Subcutaneous abdominal adipose tissue (tissue), 5 donors: ENCODE data around the gene B3GNT8.
"Not testable (repeated sequence)": the region's sequence is repeated elsewhere in the genome, so short reads cannot be mapped to it uniquely, and the experiment has no call there.

ENCODE experiments used
- H3K27ac ChIP-seq: one replicate; pipeline ENCODE4 v1.7.0; 2013; ENCODE audit warnings: low read depth, mild to moderate bottlenecking, inconsistent platforms, low read length, moderate library complexity
- H3K27me3 ChIP-seq, 5 donors: one replicate each; pipeline ENCODE4 v1.7.0; 2013; ENCODE audit warnings: low read length in 5 of 5, inconsistent platforms in 1 of 5; ENCODE audit not compliant: control insufficient read depth in 5 of 5, insufficient read depth in 4 of 5
- H3K36me3 ChIP-seq, 5 donors: one replicate each; pipeline ENCODE4 v1.7.0; 2013; ENCODE audit warnings: low read length in 5 of 5; ENCODE audit not compliant: control insufficient read depth in 5 of 5, insufficient read depth in 5 of 5
- H3K4me1 ChIP-seq, 5 donors: one replicate each; pipeline ENCODE4 v1.7.0; 2013; ENCODE audit warnings: low read length in 5 of 5, mild to moderate bottlenecking in 3 of 5, moderate library complexity in 1 of 5; ENCODE audit not compliant: control insufficient read depth in 5 of 5, insufficient read depth in 5 of 5
- H3K4me3 ChIP-seq, 5 donors: one replicate each; pipeline ENCODE4 v1.7.0; 2013; ENCODE audit warnings: low read length in 5 of 5, low read depth in 1 of 5
- H3K9ac ChIP-seq, 5 donors: one replicate each; pipeline ENCODE4 v1.7.0; 2013; ENCODE audit warnings: low read length in 5 of 5, mild to moderate bottlenecking in 4 of 5, moderate library complexity in 3 of 5
- H3K9me3 ChIP-seq, 5 donors: one replicate each; pipeline ENCODE4 v1.7.0; 2013; ENCODE audit warnings: low read length in 5 of 5; ENCODE audit not compliant: control insufficient read depth in 5 of 5
- donor health status: healthy.
- donor health status: healthy.
- donor health status: healthy.
- donor health status: healthy.
- donor health status: healthy.

Gene B3GNT8

GRCh38 chr19:41397086-41398049 is 29.8 kb downstream of the B3GNT8 start, which contains the start of the genes BCKDHA and EXOSC5:
Gene BCKDHA, plus strand, starts transcription at chr19:41397818. Its CDS starts 10 bp downstream, at chr19:41397828.
Gene EXOSC5, minus strand, starts transcription at chr19:41397359. Its CDS starts 31 bp downstream, at chr19:41397328.
- Histone ChIP-seq H3K27me3 (no peaks in the 10 kb centered on the region), H3K27ac (peak within 1 kb of the TSS; percentile 97), H3K4me1 (peaks cover 9 to 37% (median 28%) of the 10 kb centered on the region in 5 donors)

DNA sequence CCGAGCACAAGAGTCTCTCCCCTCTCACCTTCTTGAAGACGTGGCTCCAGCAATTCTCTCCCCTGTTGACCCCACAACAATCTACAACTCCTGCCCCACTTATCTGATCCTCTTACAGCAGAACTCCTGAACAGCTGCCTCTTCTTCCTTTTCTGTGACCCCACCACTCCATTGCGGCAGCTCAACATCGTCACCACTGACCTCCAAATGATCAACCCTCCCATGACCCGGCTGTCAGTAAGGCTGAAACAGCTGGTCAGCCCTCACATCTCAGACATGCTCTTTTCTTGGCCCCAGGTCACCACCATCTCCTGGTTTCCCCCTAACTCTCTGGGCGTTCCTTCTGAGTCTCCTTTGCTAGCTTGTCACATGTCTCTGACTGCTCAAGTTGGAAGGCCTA is 31.8 kb downstream of the B3GNT8 start:
- peaks cover 9 to 29% (median 25%) of the 10 kb centered on the region in 5 donors for H3K4me1 ChIP-seq
- no peaks in the 10 kb centered on the region for H3K27me3 ChIP-seq
- H3K36me3 ChIP-seq, result peaks cover 0 to 18% (median 16%) of the 10 kb centered on the region in 5 donors
- H3K9ac ChIP-seq, result no peak overlapping the region
- no peak overlapping the region for H3K27ac ChIP-seq
- no peak overlapping the region for H3K4me3 ChIP-seq
- H3K9me3 ChIP-seq, result no peaks in the 10 kb centered on the region

More at GRCh38 chr19:41397086-41398049, 29.8 kb downstream of the B3GNT8 start, which contains the start of the genes BCKDHA and EXOSC5:
- Histone ChIP-seq H3K36me3 (peaks cover 0 to 7% (median 0%) of the 10 kb centered on the region in 5 donors), H3K9ac (peak within 1 kb of the TSS; percentile 16 to 97 (median 92)), H3K9me3 (no peaks in the 10 kb centered on the region), H3K4me3 (peak within 1 kb of the TSS; percentile 90 to 99 (median 95))

DNA sequence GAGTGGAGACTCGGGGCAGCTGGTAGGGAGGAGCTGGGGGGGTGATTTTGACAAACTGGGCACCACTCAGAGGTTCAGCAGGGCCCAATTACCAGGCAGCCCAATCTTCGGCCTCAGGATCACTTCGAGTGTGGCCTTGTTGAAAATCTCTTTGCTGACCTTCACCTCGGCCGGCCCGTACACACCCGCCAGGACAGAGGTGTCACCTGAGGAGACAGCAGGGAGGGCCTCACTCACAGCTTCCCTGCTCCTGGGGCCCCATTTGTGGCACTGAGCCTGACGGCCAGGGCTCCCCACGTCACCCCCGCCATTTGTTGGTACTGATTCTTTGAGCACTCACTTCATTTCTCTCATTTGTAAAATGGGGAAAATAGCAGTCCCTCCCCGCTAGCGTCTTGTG is 34.4 kb downstream of the B3GNT8 start:
- no peak overlapping the region for H3K9ac ChIP-seq
- no peak overlapping the region for H3K27ac ChIP-seq
- H3K4me3 ChIP-seq, result no peak overlapping the region
- H3K36me3 ChIP-seq, result peaks cover 0 to 36% (median 29%) of the 10 kb centered on the region in 5 donors
- H3K27me3 ChIP-seq, result no peaks in the 10 kb centered on the region
- H3K9me3 ChIP-seq, result no peaks in the 10 kb centered on the region
- H3K4me1 ChIP-seq, result peaks cover 3 to 13% (median 9%) of the 10 kb centered on the region in 5 donors

DNA sequence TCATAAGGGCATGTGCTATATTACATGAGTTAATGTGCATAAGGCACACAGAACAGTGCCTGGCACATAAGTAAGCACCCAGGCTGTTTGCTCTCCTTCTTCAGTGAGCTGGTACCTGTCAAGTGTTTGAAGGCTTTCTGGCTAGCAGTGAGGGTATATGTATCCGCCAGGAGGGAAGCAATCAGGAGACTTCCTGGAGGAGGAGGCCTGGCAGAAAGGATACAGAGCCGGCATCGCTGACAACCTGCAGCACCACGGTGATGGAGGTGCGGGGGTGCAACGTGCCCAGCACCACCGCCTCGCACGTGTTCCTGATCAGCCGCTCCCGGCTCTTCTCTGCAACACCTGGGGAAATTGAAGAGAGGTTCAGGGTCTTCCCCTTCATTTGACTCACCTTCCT is 35.6 kb downstream of the B3GNT8 start:
- H3K9ac ChIP-seq, result no peak overlapping the region
- peaks cover 0 to 46% (median 38%) of the 10 kb centered on the region in 5 donors for H3K36me3 ChIP-seq
- no peaks in the 10 kb centered on the region for H3K27me3 ChIP-seq
- no peaks in the 10 kb centered on the region for H3K9me3 ChIP-seq
- H3K27ac ChIP-seq, result no peak overlapping the region
- H3K4me1 ChIP-seq, result peaks cover 0 to 8% (median 5%) of the 10 kb centered on the region in 5 donors
- no peak overlapping the region for H3K4me3 ChIP-seq

DNA sequence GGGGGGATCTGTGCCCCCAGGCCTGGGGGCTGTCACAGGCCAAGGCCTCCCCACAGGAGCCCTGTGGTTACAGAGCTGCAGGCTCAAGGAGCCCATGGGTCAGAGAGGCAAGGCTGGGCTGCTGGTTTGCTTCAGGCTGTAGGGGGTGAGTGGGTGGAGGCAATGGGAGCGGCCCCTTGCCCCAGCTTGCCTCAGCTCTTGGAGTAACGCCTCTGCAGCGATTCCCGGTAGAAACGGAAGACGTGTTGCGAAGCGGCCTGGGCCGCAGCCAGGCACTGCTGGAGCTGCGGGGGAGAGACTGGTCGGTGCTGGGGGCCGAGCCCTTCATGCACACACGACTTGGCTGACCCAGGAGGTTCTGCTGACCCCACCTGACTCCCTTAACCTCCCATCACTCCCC is 40.7 kb downstream of the B3GNT8 start:
- H3K9ac ChIP-seq, result no peak overlapping the region
- H3K27me3 ChIP-seq, result no peaks in the 10 kb centered on the region
- no peaks in the 10 kb centered on the region for H3K4me1 ChIP-seq
- H3K4me3 ChIP-seq, result no peak overlapping the region
- H3K27ac ChIP-seq, result no peak overlapping the region
- H3K36me3 ChIP-seq, result peaks cover 0 to 57% (median 45%) of the 10 kb centered on the region in 5 donors
- H3K9me3 ChIP-seq, result no peaks in the 10 kb centered on the region

- Histone ChIP-seq H3K9ac (no peak overlapping the region), H3K4me1 (peaks cover 0 to 9% (median 0%) of the 10 kb centered on the region in 5 donors), H3K36me3 (peaks cover 0 to 41% (median 28%) of the 10 kb centered on the region in 5 donors), H3K4me3 (no peak overlapping the region), H3K9me3 (no peaks in the 10 kb centered on the region), H3K27me3 (no peaks in the 10 kb centered on the region), H3K27ac (no peak overlapping the region)
These were observed 42.8 kb downstream of the B3GNT8 start for GRCh38 chr19:41384351-41384750.

DNA sequence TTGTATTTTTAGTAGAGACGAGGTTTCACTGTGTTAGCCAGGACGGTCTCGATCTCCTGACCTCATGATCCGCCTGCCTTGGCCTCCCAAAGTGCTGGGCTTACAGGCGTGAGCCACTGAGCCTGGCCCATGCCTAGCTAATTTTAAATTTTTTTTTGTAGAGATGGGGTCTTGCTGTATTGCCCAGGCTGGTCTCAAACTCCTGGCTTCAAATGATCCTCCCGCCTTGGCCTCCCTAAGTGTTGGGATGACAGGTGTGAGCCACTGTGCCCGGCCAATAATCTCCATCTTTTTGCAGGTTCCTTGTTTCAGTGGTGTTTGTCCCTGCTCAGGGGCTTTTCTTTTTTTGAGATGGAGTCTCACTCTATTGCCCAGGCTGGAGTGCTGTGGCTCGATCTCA is 45.6 kb downstream of the B3GNT8 start:
- not testable (repeated sequence) for H3K27me3 ChIP-seq, H3K9ac ChIP-seq, H3K4me3 ChIP-seq, H3K9me3 ChIP-seq, H3K27ac ChIP-seq
- Histone ChIP-seq H3K36me3 (peaks cover 0 to 20% (median 14%) of the 10 kb centered on the region in 5 donors), H3K4me1 (peaks cover 0 to 24% (median 7%) of the 10 kb centered on the region in 5 donors)

GRCh38 chr19:41377977-41378709 is 49.0 kb downstream of the B3GNT8 start:
- peaks cover 0 to 9% (median 4%) of the 10 kb centered on the region in 5 donors for H3K36me3 ChIP-seq

DNA sequence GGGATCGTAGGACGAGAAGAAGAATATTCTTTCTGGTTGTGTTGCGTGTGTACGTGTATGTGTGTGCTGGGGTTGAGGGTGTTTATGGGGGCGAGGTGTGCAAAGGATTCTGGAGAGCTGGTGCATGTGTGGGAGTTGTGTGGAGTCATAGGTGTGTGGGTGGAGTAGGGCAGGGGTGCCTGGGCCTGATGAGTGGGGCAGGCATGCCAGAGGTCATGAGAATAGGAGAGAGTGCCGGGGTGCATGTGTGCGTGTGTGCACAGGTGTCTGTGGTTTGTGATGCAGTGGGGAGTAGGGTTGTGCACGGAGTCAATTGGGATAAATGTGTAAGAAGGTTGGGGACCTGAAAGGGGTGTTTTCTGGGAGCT is 50.2 kb downstream of the B3GNT8 start:
- H3K27me3 ChIP-seq, result no peaks in the 10 kb centered on the region
- H3K36me3 ChIP-seq, result peaks cover 0 to 3% (median 0%) of the 10 kb centered on the region in 5 donors
- peak overlapping the region; percentile 65 to 86 (median 77) for H3K4me3 ChIP-seq
- peaks cover 1 to 39% (median 27%) of the 10 kb centered on the region in 5 donors for H3K4me1 ChIP-seq
- no peak overlapping the region for H3K27ac ChIP-seq
- H3K9me3 ChIP-seq, result no peaks in the 10 kb centered on the region
- H3K9ac ChIP-seq, result peak overlapping the region; percentile 38 to 73 (median 68)

More at GRCh38 chr19:41377977-41378709, 49.0 kb downstream of the B3GNT8 start:
- peaks cover 1 to 39% (median 27%) of the 10 kb centered on the region in 5 donors for H3K4me1 ChIP-seq
- no peak overlapping the region for H3K4me3 ChIP-seq
- H3K27ac ChIP-seq, result no peak overlapping the region
- H3K9ac ChIP-seq, result no peak overlapping the region
- H3K27me3 ChIP-seq, result no peaks in the 10 kb centered on the region
- H3K9me3 ChIP-seq, result no peaks in the 10 kb centered on the region
